ENCODE data around the gene NFIA. TPM values are rescaled to one million over a fixed set of nuclear protein-coding genes. Genes with fewer than 3 reads are reported as not detected.

Gene NFIA
- total RNA-seq, 1 donor from 2014 or later = 163 TPM

GRCh38 chr1:61259379-61260148 lies 177.2 kb downstream of the NFIA start:
- Mint-ChIP-seq H3K27ac (no peak overlapping the region), H3K9me3 (no peaks in the 10 kb centered on the region), H3K27me3 (ENCODE audit: low read depth) (no peaks in the 10 kb centered on the region), H3K4me1 (peaks cover 25% of the 10 kb centered on the region), H3K36me3 (no peaks in the 10 kb centered on the region), H3K4me3 (no peak overlapping the region)
- no peak for TF ChIP-seq CTCF (IDR thresholded peaks at IDR 0.05; ENCODE audit: unreplicated experiment)
- DNase-seq (ENCODE audit: low spot score in 2 of 2, unreplicated experiment in 2 of 2) = no peak

DNA sequence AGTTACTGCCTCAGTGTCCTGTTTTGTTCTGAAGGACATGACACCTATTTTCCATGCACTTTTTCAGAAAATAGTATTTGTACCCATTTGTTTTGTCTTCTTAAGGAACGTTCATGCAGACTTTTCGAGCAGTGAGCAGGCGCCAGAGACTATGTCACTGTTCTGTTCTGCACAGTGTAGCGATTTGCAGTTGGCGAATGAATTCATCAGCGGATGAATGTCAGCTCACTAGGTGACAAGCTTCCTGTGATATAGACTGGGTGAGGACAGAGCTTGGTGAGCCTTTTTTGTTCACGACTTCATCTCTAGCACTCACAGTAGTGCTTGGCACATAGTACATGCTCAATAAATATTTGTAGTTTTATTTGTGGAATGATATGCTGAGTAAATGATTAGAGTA lies 177.8 kb downstream of the NFIA start:
- Mint-ChIP-seq H3K27me3 (ENCODE audit: low read depth) (no peaks in the 10 kb centered on the region), H3K27ac (no peak overlapping the region), H3K4me3 (no peak overlapping the region), H3K36me3 (peaks cover 3% of the 10 kb centered on the region), H3K9me3 (no peaks in the 10 kb centered on the region), H3K4me1 (peaks cover 23% of the 10 kb centered on the region)
- TF ChIP-seq CTCF (IDR thresholded peaks at IDR 0.05; ENCODE audit: unreplicated experiment) = no peak
- DNase-seq (ENCODE audit: low spot score in 2 of 2, unreplicated experiment in 2 of 2) = no peak

- H3K27me3 Mint-ChIP-seq (ENCODE audit: low read depth) = no peaks in the 10 kb centered on the region
- no peak overlapping the region for H3K4me3 Mint-ChIP-seq
- TF ChIP-seq CTCF (IDR thresholded peaks at IDR 0.05; ENCODE audit: unreplicated experiment) = no peak
- no peaks in the 10 kb centered on the region for H3K9me3 Mint-ChIP-seq
- H3K36me3 Mint-ChIP-seq = peaks cover 3% of the 10 kb centered on the region
- peak overlapping the region; percentile 61 for H3K27ac Mint-ChIP-seq
- no peak for DNase-seq (ENCODE audit: low spot score in 2 of 2, unreplicated experiment in 2 of 2)
- H3K4me1 Mint-ChIP-seq = peaks cover 19% of the 10 kb centered on the region
Observed at GRCh38 chr1:61261595-61261994, 179.2 kb downstream of the NFIA start.

DNA sequence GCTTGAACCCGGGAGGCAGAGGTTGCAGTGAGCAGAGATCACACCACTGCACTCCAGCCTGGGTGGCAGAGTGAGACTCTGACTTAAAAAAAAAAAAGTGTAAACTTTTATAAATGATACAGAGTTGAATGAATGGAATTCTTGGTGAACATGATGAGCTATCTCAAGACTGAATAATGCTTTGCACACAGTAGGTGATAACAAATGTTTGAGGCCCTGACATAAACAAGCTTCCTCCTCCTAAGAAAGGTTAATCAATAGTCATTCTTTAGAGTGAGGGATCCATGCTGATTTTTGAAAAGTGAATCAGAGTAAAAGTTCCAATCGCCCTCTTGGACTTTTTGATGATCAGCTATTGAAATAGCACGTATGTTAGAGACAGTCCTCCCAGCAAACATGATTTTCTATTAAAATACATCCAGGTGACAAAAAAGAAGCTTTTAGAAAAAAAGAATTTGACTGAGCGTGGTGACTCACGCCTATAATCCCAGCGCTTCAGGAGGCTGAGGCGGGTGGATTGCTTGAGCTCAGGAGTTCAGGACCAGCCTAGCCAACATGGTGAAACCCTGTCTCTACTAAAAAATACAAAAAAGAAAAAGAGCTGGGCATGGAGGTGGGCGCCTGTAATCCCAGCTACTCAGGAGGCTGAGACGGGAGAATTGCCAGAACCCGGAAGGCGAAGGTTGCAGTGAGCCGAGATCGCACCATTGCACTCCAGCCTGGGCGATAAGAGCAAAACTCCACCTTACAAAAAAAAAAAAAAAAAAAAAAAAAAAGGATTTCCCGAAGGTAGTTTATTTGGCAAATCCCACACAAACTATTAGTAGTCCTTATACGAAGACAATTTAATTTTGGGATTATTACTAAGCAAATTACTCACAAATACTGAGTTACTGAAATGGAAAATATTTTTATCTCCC lies 181.8 kb downstream of the NFIA start:
- Mint-ChIP-seq H3K4me1 (peaks cover 34% of the 10 kb centered on the region), H3K36me3 (peaks cover 3% of the 10 kb centered on the region), H3K27me3 (ENCODE audit: low read depth) (no peaks in the 10 kb centered on the region), H3K4me3 (no peak overlapping the region), H3K27ac (no peak overlapping the region), H3K9me3 (no peaks in the 10 kb centered on the region)
- DNase-seq (ENCODE audit: low spot score in 2 of 2, unreplicated experiment in 2 of 2) = no peak
- no peak for TF ChIP-seq CTCF (IDR thresholded peaks at IDR 0.05; ENCODE audit: unreplicated experiment)

GRCh38 chr1:61264825-61265242 lies 182.5 kb downstream of the NFIA start:
- peaks cover 3% of the 10 kb centered on the region for H3K36me3 Mint-ChIP-seq
- TF ChIP-seq CTCF (IDR thresholded peaks at IDR 0.05; ENCODE audit: unreplicated experiment) = no peak
- no peak overlapping the region for H3K4me3 Mint-ChIP-seq
- no peaks in the 10 kb centered on the region for H3K27me3 Mint-ChIP-seq (ENCODE audit: low read depth)
- no peak for DNase-seq (ENCODE audit: low spot score in 2 of 2, unreplicated experiment in 2 of 2)
- peaks cover 37% of the 10 kb centered on the region for H3K4me1 Mint-ChIP-seq
- no peak overlapping the region for H3K27ac Mint-ChIP-seq
- no peaks in the 10 kb centered on the region for H3K9me3 Mint-ChIP-seq
